Stimulated activated CD4-positive, alpha-beta T cell treated with anti-CD3 and anti-CD28 coated beads, Interleukin-2, amount 100 ng/mL, for 4 hours (primary cell): ENCODE results near the gene C2orf69.

Experiments used
- DNase-seq: peaks from one replicate; pipeline ENCODE4 v3.0.0-alpha.2; 2020; ENCODE audit warnings: low read depth

The C2orf69 gene

DNA sequence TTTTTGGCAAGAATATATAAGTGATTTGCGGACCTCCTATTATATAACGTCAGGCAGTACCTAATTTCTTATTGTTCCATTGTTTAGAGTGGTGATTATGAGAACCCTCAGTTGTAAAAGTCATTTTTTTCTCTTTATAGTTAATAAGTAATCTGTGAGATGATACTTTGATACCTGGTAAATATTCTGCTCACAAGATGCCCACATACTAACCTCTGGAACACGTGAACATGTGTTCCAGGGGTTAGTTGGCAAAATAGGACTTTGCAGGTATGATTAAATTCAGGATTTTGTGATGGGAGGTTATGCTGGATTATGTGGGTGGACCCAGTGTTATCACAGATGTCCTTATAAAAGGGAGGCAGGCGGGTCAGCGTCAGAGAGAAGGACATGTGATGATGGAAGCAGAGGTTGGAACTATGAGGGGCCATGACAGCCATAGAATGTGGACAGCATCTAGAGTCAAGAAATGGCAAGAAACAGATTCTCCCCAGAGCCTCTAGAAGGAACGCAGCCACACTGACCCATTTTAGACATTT lies 61.1 kb downstream of the C2orf69 start:
- DNase-seq = no peak

DNA sequence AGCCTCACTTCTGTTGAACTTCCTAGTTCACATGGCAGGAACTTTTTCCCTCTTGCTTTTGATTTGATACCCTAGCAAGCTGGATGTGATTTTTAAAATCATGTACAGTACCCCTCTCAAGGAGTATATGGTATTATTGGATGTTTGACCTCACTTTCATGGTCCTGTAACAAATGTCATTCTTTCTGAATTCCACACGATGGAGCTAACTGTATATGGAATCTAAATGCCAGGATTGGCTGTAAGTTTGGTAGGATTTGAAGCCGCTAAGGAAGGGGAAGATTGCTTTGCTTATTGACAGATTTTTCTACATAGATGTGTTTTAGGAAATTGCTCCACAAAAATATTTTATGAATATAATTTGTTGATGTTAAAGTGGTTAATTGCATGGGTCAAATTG lies 62.6 kb downstream of the C2orf69 start:
- no peak for DNase-seq

DNA sequence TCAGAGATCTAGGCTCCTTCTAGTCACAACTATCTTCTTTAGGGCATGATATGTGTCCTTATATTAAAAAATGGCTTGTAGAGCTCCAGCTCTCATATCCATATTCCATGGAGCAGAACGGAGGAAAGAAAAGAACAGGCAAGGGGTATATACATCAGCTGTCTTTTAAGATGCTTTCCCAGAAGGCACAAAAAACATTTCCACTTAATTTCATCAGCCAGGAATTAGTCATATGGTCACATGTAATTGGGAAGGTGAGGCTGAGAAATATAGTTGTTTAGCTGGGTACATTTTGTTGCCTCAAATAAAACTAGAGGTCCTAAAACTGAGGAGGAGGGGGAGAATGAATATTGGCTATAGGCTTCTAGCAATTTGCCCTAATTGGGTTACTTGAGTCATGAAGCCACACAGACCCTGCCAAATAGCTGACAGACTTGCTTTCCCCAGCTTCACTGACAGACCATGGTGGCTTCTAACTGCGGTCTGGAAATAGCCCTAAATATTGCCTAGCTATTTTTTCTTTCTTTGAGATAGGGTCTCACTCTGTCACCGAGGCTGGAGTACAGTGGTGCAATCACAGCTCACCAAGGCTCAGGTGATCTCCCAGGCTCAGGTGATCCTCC lies 64.3 kb downstream of the C2orf69 start:
- no peak for DNase-seq
